ENCODE results near the gene CATSPER3. TPM values are rescaled to one million over a fixed set of nuclear protein-coding genes. Genes with fewer than 3 reads are reported as not detected.

CATSPER3 gene
- total RNA-seq, 2 experiments from 2014 or later, result 0.55 to 0.88 TPM

- DNase-seq, result no peak
- H3K9me3 Mint-ChIP-seq, result no peaks in the 10 kb centered on the region
- H3K27me3 Mint-ChIP-seq, result peaks cover 88% of the 10 kb centered on the region
- POLR2A ChIA-PET, result no interaction called here
- H3K4me1 Mint-ChIP-seq, result peaks cover 9% of the 10 kb centered on the region
- no peaks in the 10 kb centered on the region for H3K36me3 Mint-ChIP-seq (ENCODE audit: low read depth)
- CTCF ChIA-PET, result no interaction called here
- H3K27ac Mint-ChIP-seq, result no peak overlapping the region
- H3K4me3 Mint-ChIP-seq, result no peak overlapping the region
Measured at GRCh38 chr5:135039271-135040033, 71.7 kb downstream of the CATSPER3 start.

- no peak for DNase-seq
- ChIA-PET CTCF (no interaction called here), POLR2A (no interaction called here)
- H3K27ac Mint-ChIP-seq, result no peak overlapping the region
- peaks cover 5% of the 10 kb centered on the region for H3K4me1 Mint-ChIP-seq
- H3K9me3 Mint-ChIP-seq, result no peaks in the 10 kb centered on the region
- no peaks in the 10 kb centered on the region for H3K36me3 Mint-ChIP-seq (ENCODE audit: low read depth)
- H3K4me3 Mint-ChIP-seq, result no peak overlapping the region
- peaks cover 85% of the 10 kb centered on the region for H3K27me3 Mint-ChIP-seq
Measured at GRCh38 chr5:135040034-135040332, 72.3 kb downstream of the CATSPER3 start.

- POLR2A ChIA-PET, result no interaction called here
- H3K27ac Mint-ChIP-seq, result no peak overlapping the region
- no peak overlapping the region for H3K4me3 Mint-ChIP-seq
Measured at GRCh38 chr5:135040333-135041144, 72.8 kb downstream of the CATSPER3 start.

GRCh38 chr5:135041145-135041587 is 73.5 kb downstream of the CATSPER3 start:
- no peaks in the 10 kb centered on the region for H3K9me3 Mint-ChIP-seq
- peaks cover 2% of the 10 kb centered on the region for H3K4me1 Mint-ChIP-seq
- peaks cover 76% of the 10 kb centered on the region for H3K27me3 Mint-ChIP-seq
- DNase-seq, result no peak
- no peak overlapping the region for H3K27ac Mint-ChIP-seq
- POLR2A ChIA-PET, result no interaction called here
- no peak overlapping the region for H3K4me3 Mint-ChIP-seq
- H3K36me3 Mint-ChIP-seq (ENCODE audit: low read depth), result no peaks in the 10 kb centered on the region
- CTCF ChIA-PET, result no interaction called here

More at GRCh38 chr5:135040333-135041144, 72.8 kb downstream of the CATSPER3 start:
- no peak for DNase-seq
- no peaks in the 10 kb centered on the region for H3K9me3 Mint-ChIP-seq
- peaks cover 2% of the 10 kb centered on the region for H3K4me1 Mint-ChIP-seq
- CTCF ChIA-PET, result no interaction called here
- H3K27me3 Mint-ChIP-seq, result peaks cover 80% of the 10 kb centered on the region
- no peaks in the 10 kb centered on the region for H3K36me3 Mint-ChIP-seq (ENCODE audit: low read depth)

GRCh38 chr5:135041726-135042125 is 74.0 kb downstream of the CATSPER3 start:
- peaks cover 76% of the 10 kb centered on the region for H3K27me3 Mint-ChIP-seq
- H3K27ac Mint-ChIP-seq, result no peak overlapping the region
- H3K4me3 Mint-ChIP-seq, result no peak overlapping the region
- ChIA-PET POLR2A (no interaction called here), CTCF (no interaction called here)
- no peaks in the 10 kb centered on the region for H3K9me3 Mint-ChIP-seq
- peaks cover 2% of the 10 kb centered on the region for H3K4me1 Mint-ChIP-seq
- DNase-seq, result no peak
- no peaks in the 10 kb centered on the region for H3K36me3 Mint-ChIP-seq (ENCODE audit: low read depth)

GRCh38 chr5:135042595-135042994 is 74.9 kb downstream of the CATSPER3 start:
- DNase-seq, result no peak
- Mint-ChIP-seq H3K4me3 (no peak overlapping the region), H3K4me1 (peaks cover 2% of the 10 kb centered on the region), H3K36me3 (ENCODE audit: low read depth) (no peaks in the 10 kb centered on the region), H3K27me3 (peaks cover 72% of the 10 kb centered on the region), H3K27ac (no peak overlapping the region), H3K9me3 (no peaks in the 10 kb centered on the region)
- CTCF ChIA-PET, result no interaction called here
- POLR2A ChIA-PET, result no interaction called here

GRCh38 chr5:135045488-135045887 is 77.8 kb downstream of the CATSPER3 start:
- Mint-ChIP-seq H3K9me3 (no peaks in the 10 kb centered on the region), H3K36me3 (ENCODE audit: low read depth) (no peaks in the 10 kb centered on the region), H3K4me3 (no peak overlapping the region), H3K27me3 (peaks cover 74% of the 10 kb centered on the region), H3K4me1 (no peaks in the 10 kb centered on the region), H3K27ac (no peak overlapping the region)
- POLR2A ChIA-PET, result no interaction called here
- DNase-seq, result no peak
- CTCF ChIA-PET, result no interaction called here

GRCh38 chr5:135046661-135047346 is 79.1 kb downstream of the CATSPER3 start:
- H3K4me1 Mint-ChIP-seq, result no peaks in the 10 kb centered on the region
- peaks cover 74% of the 10 kb centered on the region for H3K27me3 Mint-ChIP-seq
- H3K9me3 Mint-ChIP-seq, result no peaks in the 10 kb centered on the region
- CTCF ChIA-PET, result no interaction called here
- no peaks in the 10 kb centered on the region for H3K36me3 Mint-ChIP-seq (ENCODE audit: low read depth)
- DNase-seq, result no peak
- POLR2A ChIA-PET, result interaction anchor here (0.6 kb wide), 1 partner anchor 81 kb away, joined by 3 read pairs; no protein-coding TSS in a partner anchor
- H3K27ac Mint-ChIP-seq, result no peak overlapping the region
- no peak overlapping the region for H3K4me3 Mint-ChIP-seq

- H3K9me3 Mint-ChIP-seq, result no peaks in the 10 kb centered on the region
- no peaks in the 10 kb centered on the region for H3K4me1 Mint-ChIP-seq
- H3K27me3 Mint-ChIP-seq, result peaks cover 74% of the 10 kb centered on the region
- CTCF ChIA-PET, result no interaction called here
- H3K36me3 Mint-ChIP-seq (ENCODE audit: low read depth), result no peaks in the 10 kb centered on the region
- DNase-seq, result no peak
- H3K4me3 Mint-ChIP-seq, result no peak overlapping the region
- POLR2A ChIA-PET, result interaction anchor here (0.6 kb wide), 1 partner anchor 81 kb away, joined by 3 read pairs; no protein-coding TSS in a partner anchor
- no peak overlapping the region for H3K27ac Mint-ChIP-seq
Measured at GRCh38 chr5:135047347-135047695, 79.6 kb downstream of the CATSPER3 start.

GRCh38 chr5:135048286-135048685 is 80.6 kb downstream of the CATSPER3 start:
- Mint-ChIP-seq H3K36me3 (ENCODE audit: low read depth) (no peaks in the 10 kb centered on the region), H3K4me3 (no peak overlapping the region), H3K9me3 (no peaks in the 10 kb centered on the region), H3K27me3 (peaks cover 73% of the 10 kb centered on the region), H3K27ac (no peak overlapping the region), H3K4me1 (no peaks in the 10 kb centered on the region)
- POLR2A ChIA-PET, result interaction anchor here (1.0 kb wide), 1 partner anchor 11 kb away, joined by 3 read pairs; no protein-coding TSS in a partner anchor
- no peak for DNase-seq
- CTCF ChIA-PET, result no interaction called here

GRCh38 chr5:135048930-135049329 is 81.2 kb downstream of the CATSPER3 start:
- no peaks in the 10 kb centered on the region for H3K36me3 Mint-ChIP-seq (ENCODE audit: low read depth)
- POLR2A ChIA-PET, result interaction anchor here (1.0 kb wide), 1 partner anchor 12 kb away, joined by 3 read pairs; no protein-coding TSS in a partner anchor
- no peak overlapping the region for H3K4me3 Mint-ChIP-seq
- CTCF ChIA-PET, result no interaction called here
- DNase-seq, result no peak
- no peak overlapping the region for H3K27ac Mint-ChIP-seq
- H3K27me3 Mint-ChIP-seq, result peaks cover 71% of the 10 kb centered on the region
- no peaks in the 10 kb centered on the region for H3K9me3 Mint-ChIP-seq
- no peaks in the 10 kb centered on the region for H3K4me1 Mint-ChIP-seq

GRCh38 chr5:135050244-135050767 is 82.6 kb downstream of the CATSPER3 start:
- no peak for DNase-seq
- Mint-ChIP-seq H3K4me1 (no peaks in the 10 kb centered on the region), H3K36me3 (ENCODE audit: low read depth) (no peaks in the 10 kb centered on the region), H3K9me3 (no peaks in the 10 kb centered on the region), H3K4me3 (no peak overlapping the region), H3K27ac (no peak overlapping the region), H3K27me3 (peaks cover 73% of the 10 kb centered on the region)
- CTCF ChIA-PET, result no interaction called here
- POLR2A ChIA-PET, result no interaction called here

GRCh38 chr5:135051399-135051798 is 83.7 kb downstream of the CATSPER3 start:
- no peak for DNase-seq
- H3K27ac Mint-ChIP-seq, result no peak overlapping the region
- peaks cover 81% of the 10 kb centered on the region for H3K27me3 Mint-ChIP-seq
- H3K36me3 Mint-ChIP-seq (ENCODE audit: low read depth), result no peaks in the 10 kb centered on the region
- ChIA-PET CTCF (no interaction called here), POLR2A (no interaction called here)
- no peak overlapping the region for H3K4me3 Mint-ChIP-seq
- no peaks in the 10 kb centered on the region for H3K4me1 Mint-ChIP-seq
- no peaks in the 10 kb centered on the region for H3K9me3 Mint-ChIP-seq

Measured in activated CD4-positive, alpha-beta memory T cell treated with anti-CD3 and anti-CD28 coated beads, Interleukin-2, amount 10 ng/mL, durations not matched to agents 7 days and 5 days (primary cell).